TTC549 (cell line): Measurements from ENCODE around the gene KIF1A.
"Not testable (repeated sequence)": the region's sequence is repeated elsewhere in the genome, so short reads cannot be mapped to it uniquely, and the experiment has no call there.

Source experiments
- FAIRE-seq: peaks from 2 replicates; lab custom pipeline; 2012; peaks lifted over from hg19 to GRCh38; lab: Jason Lieb, UNC

KIF1A gene

DNA sequence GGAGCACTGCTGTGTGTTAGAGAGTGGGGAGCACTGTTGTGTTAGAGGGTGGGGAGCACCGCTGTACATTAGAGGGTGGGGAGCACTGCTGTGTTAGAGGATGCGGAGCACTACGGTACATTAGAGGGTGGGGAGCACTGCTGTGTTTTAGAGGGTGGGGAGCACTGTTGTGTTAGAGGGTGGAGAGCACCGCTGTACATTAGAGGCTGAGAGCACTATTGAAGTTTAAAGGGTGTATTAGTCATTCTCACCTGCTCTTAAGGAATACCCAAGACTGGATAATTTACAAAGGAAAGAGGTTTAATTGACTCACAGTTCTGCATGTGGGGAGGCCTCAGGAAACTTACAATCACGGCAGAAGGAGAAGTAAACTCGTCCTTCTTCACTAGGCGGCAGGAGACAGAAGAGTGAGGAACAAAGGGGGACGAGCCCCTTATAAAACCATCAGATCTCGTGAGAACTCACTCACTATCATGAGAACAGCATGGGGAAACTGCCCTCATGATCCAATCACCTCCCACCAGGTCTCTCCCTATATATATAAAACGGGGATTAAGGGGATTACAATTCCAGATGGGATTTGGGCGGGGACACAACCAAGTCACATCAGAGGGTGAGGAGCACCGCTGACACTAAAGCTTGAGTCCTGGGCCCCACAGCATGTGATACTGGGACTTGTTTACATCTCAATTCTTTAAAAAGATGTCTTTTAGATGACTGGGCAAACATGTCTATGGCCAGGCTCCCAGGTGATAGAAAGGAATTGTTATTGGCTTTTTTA, 29.1 kb upstream of the KIF1A start:
- FAIRE-seq, result no peak

DNA sequence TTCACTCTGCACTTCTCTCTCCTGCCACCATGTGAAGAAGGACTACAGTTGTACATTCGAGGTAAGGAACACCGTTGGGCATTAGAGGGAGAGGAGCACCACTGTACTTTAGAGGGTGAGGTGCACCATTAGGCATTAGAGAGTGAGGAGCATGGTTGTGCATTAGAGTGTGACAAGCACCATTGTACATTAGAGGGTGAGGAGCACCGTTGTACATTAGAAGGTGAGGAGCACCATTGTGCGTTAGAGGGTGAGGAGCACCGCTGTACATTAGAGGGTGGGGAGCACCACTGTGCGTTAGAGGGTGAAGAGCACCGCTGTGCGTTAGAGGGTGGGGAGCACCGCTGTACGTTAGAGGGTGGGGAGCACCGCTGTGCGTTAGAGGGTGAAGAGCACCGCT, 27.8 kb upstream of the KIF1A start:
- no peak for FAIRE-seq

- no peak for FAIRE-seq
Measured at GRCh38 chr2:240846873-240847595, 27.0 kb upstream of the KIF1A start.

DNA sequence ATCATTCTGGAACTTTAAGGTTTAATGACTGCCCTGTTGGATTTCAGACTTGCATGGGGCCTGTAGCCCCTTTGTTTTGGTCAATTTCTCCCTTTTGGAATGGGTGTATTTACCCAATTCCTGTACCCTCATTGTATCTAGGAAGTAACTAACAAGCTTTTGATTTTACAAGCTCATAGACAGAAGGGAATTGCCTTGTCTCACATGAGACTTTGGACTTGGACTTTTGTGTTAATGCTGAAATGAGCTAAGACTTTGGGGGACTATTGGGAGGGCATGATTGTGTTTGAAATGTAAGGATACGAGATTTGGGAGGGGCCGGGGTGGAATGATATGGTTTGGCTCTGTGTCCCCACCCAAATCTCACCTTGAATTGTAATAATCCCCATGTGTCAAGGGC, 26.3 kb upstream of the KIF1A start:
- FAIRE-seq, result not testable (repeated sequence)

- FAIRE-seq, result peak; percentile 11
Measured at GRCh38 chr2:240840435-240841060, 20.5 kb upstream of the KIF1A start.

- no peak for FAIRE-seq
Measured at GRCh38 chr2:240839152-240840143, 19.4 kb upstream of the KIF1A start.

GRCh38 chr2:240837621-240838020, 17.6 kb upstream of the KIF1A start:
- FAIRE-seq, result no peak

DNA sequence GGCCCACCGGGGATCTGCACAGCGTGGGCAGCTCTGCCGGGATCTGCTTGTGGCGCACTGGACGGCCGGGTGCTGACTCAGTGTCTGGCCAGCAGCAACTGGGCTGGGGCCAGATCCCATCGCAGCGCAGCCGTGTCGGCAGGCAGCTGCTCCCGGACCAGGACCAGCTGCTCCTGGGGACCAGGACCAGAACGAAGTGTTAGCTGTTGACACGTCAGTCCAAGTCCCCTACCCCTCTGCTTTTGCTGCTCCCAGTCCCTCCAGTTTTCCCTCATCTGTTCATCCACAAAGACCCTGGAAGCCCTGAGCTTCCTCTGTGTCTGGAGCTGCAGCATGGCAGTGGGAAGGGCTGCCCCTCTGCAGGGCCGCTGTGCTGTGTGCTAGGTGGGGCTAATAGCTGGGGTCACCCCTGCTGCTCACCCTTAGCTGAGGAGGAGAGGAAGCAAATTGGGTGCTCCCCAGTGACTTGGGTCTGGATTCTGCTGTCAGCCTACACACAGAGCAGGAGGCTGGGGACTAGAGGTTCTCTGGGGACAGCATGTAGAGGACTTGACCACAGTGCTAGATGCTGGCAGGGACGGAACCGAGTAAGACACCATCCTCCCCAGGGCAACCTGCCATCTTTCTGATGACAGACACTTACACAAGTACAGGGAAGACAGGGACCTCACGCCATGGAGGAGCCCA, 16.9 kb upstream of the KIF1A start:
- no peak for FAIRE-seq

GRCh38 chr2:240835528-240835927, 15.5 kb upstream of the KIF1A start:
- FAIRE-seq, result no peak

DNA sequence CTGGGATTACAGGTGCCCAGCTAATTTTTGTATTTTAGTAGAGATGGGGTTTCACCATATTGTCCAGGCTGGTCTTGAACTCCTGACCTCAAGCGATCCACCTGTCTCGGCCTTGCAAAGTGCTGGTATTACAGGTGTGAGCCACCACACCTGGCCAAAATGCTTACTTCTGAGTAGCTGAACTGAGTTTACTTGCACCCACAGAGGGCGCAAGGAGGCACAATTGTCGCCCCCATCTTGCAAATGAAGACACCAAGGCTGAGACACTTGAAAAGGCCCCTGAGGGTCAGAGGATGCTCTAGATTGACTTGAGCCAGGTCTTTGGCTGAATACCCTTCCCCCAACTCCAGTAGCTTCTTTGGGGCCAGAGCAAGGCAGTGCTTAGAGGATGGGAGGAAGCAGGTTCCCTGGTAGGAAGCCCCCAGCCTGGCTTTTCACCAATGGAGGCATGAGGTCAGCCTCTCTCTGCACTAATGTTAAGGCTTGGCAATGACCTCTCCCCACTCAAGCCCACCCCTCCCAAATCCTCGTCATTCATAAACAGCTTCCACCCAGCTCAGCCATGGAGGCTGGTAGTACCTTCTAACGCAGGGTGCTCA, 14.5 kb upstream of the KIF1A start:
- no peak for FAIRE-seq

DNA sequence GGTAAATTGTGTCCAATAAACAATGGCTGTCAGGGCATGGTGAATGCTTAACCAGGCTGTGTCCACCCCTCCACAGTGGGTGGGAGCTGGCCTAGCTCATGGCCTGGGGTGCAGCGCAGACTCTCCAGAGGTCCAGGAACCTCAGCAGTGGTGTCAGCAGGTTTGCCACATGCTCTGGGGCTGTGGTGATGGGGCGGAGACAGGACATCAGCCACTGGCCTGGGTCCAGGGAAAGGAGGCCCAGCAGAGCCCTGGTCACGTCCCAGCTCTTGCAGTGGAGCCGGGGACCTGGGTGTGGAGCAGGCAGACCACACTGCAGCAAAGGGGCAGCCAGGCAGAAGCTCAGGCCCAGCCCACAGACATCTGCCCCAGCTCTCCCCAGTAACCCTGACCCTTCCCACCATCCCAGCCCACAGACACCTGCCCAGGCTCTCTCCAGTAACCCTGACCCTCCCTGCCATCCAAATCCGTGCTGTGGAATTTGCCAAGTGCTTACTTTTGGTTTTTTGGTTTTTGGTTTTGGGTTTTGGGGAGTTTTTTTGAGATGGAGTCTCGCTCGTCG, 13.8 kb upstream of the KIF1A start:
- no peak for FAIRE-seq

GRCh38 chr2:240832921-240833494, 13.0 kb upstream of the KIF1A start:
- no peak for FAIRE-seq

GRCh38 chr2:240832205-240832727, 12.2 kb upstream of the KIF1A start:
- FAIRE-seq, result peak; percentile 45

DNA sequence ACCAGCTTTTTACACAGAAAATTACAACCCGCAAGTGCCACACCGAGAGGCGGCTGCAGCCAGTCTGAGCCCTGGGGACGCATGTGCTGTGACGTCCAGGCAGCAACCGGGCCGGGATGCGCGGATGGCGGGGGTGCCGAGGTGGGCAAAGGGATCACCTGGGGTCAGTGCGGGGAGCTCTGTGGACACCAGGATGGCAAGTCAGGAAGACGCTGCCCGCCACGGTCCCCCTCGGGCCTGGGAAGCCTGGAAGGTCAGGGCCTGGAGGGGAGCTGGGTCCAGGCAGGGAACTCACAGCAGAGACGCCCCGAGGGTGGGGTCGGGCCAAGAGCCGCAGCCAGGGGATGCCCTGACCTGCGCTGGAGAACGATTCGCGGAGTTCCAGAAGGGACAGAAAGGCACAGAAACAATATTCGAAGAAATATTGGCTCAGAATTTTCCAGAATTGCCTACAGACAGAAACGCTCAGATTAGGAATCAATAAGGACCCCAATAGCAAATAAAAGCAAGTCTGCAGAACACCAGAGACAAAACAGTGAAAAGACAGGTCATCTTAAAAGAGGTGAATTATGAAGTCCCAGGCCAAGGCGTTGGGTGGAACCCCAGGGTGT, 11.7 kb upstream of the KIF1A start:
- FAIRE-seq, result no peak

DNA sequence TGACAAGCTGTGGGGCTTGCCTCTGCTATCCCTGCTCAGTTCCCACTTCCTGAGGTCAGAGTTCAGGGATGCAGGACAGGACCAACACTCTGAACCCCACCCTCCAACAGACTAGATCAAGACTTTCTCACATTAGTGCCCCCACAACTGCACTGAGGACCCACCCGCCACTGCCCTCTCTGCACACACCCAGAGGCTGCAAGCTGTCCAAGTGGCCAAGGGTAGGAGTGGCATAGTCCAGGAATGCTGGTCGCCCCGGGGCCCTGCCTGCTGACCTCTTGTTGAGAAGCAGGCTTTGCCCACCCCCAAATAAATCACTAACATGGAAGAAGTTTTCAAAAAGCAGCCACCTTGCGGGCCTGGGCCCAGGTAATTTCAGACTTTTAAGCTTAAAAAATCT, 5.5 kb upstream of the KIF1A start:
- no peak for FAIRE-seq

GRCh38 chr2:240823449-240824336, 3.7 kb upstream of the KIF1A start:
- no peak for FAIRE-seq

DNA sequence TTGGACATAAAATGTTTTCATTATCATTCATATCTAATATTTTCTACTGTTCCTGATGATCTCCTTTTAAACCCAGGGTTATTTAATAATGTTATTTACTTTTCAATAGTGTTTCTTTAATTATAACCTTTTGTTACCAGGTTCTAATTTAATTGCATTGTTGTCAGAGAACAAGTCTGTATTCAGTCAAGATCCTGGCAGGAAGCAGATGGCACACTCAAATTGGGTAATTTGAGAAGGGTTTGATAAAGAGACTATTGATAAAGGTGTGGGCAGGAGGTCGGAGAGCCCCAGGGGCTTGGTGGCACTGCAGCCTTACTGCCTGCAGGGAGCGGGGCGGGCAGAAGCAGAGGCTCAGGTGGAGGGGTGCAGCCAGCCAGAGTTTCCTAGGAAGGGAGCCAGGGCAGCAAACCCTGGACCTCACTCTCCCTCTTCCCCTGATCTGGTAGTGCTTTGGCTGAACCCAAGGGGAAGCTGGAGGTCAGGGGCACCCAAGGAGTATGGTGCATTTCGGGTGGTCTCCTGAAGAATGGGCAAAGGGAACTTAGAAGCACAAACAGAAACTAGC, 2.3 kb upstream of the KIF1A start:
- no peak for FAIRE-seq

GRCh38 chr2:240821429-240821778, 1.4 kb upstream of the KIF1A start:
- FAIRE-seq, result no peak
